COLO829 (cell line): ENCODE results near the gene PRKAR1B.
"Not testable (repeated sequence)": the region's sequence is repeated elsewhere in the genome, so short reads cannot be mapped to it uniquely, and the experiment has no call there.

Experiments used
- DNase-seq: peaks from one replicate; pipeline ENCODE4 v3.0.0; 2012; ENCODE audit warnings: low spot score

The PRKAR1B gene

GRCh38 chr7:668139-668931 lies 58.7 kb downstream of the PRKAR1B start:
- DNase-seq = no peak

DNA sequence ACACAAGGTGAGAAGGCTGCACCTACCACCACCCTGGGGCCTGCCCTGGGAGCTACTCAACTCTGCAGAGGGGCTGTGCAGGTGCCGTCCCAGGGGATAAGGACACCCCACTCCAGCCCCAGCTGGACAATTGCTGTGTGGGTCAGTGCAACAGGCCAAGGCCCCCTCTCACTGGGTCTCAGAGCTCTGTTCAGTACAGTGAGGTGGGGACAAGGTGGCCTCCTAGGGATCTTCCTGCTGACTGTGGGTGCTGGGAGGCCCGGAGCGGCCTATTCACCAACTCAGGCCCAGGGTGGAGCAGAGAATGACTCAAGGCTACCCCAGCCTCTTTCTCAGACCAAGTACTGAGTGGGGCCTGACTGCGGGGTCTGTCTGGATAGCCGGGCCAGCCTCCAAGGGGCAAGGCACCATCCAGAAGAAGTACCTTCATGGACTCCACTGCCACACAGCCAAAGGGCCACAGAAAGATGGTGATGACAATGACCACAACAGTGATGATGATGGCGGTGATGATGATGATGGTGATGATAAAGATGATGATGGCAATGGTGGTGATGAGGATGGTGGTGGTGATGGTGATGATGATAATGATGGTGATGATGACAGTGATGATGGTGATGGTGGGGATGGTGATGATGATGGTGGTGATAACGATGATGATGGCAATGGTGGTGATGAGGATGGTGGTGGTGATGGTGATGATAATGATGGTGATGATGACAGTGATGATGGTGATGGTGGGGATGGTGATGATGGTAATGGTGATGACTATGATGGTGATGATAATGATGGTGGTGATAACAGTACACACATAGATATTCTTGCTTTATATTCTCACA lies 60.4 kb downstream of the PRKAR1B start:
- no peak for DNase-seq

- no peak for DNase-seq
Measured at GRCh38 chr7:665736-666453, 61.2 kb downstream of the PRKAR1B start.

DNA sequence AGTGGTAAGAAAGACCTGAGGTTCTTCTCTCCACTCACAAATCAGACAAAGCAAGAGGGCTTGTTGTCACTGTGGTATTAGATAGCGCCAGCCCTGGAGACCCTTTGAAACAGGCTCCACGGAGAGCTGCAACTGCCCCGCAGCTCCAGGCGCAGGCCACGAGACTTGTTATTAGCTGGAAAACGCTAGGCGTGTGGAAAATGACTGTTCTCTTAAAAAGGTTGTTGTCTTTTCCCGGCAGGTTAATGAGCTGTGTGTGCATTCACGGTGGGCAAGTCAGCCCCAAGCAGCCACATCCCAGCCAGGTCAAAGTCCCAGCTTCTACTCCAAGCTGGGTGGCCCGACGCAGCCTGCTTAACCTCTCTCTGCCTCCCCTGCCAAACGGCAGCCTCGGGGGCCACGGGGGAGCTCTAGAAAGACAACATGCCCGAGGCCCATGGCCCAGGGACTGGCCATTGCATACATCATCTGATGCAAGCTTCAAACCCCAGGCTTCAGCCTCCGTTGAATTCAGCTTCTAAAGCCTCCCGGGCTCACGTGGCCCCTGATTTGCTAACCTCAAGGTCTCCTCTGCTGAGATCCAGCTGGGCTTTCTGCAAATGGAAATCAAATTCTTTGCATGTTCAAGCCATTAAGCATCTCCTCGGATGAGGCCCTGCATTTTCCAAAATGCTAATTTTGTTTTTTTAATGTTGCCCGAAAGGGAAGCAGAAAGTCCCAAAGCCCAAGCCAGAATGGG lies 61.9 kb downstream of the PRKAR1B start:
- no peak for DNase-seq

DNA sequence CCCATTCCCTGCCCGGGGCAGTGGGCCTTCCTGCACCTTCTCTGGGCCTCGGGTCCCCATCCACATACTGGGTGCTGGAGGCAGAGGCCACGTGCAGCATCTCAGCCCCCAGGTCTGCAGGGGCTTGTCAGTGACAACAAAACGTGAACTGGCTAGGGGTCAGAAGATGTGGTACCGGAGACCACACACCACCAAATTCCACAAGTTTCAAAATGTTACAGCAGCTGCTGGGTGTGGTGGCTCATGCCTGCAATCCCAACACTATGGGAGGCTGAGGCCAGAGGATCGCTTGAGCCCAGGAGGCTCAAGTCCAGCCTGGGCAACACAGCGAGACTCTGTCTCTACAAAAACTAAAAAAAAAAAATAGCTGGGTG lies 62.7 kb downstream of the PRKAR1B start:
- DNase-seq = no peak

DNA sequence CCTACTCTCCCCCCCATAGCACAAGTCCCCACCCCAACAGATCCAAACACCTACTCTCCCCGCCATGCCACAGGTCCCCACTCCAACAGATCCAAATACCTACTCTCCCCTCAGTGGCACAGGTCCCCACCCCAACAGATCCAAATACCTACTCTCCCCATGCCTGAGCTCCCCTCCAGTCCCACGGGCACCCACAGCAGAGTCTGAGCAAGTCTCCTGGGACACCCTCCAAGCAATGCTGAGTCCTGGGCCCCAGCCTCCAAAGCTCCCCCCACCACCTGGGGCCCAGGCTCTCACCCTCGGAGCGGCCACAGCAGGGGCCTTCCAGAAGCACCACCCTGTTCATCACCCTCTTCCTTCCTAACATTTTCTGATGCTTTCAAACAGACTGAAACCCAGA lies 64.5 kb downstream of the PRKAR1B start:
- no peak for DNase-seq

DNA sequence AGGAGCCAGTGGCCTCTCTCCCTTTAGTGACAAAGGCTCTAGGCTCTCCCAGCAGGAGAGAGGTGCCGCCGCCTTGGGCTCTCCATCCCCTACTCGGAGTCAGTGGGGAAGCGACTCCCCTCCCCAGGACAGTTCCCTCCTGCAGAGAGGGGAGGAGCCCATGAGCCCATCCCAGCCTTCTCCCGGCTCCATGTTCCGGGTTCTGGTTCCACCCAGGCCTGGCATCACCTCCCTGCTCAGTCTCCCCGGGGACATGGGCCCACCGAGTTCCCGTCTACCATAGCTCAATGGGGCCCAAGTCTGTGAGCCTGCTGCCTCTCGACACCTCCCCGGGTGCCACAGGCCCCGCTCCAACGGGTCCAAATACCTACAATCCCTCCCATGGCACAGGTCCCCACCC lies 67.1 kb downstream of the PRKAR1B start:
- no peak for DNase-seq

- no peak for DNase-seq
Measured at GRCh38 chr7:659306-659847, 67.7 kb downstream of the PRKAR1B start.

DNA sequence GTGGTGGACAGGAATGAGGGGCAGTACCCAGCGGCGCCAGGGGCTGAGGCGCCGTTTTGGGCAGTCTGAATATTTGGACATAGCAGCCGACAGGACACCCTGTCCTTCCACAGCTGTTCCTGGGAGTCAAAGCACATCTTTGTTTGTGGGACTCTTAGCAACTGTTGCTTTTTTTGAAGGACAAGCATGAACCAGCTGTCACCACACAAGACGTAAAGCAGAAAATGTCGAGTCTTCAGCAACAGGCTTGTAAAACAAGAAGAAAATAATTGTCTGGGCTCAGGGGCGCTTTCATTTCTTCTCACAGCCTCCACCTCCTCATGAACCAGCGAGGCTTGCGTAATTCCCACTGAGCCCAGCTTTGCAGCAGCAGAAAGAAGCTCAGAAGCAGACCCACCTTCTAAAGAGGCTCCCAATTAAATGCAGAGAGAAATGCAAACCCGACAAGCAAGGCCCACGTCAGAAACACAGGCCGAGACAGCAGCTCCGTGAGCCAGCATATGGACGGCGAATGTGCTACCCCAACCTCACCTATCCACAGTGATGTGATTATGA lies 69.4 kb downstream of the PRKAR1B start:
- no peak for DNase-seq

DNA sequence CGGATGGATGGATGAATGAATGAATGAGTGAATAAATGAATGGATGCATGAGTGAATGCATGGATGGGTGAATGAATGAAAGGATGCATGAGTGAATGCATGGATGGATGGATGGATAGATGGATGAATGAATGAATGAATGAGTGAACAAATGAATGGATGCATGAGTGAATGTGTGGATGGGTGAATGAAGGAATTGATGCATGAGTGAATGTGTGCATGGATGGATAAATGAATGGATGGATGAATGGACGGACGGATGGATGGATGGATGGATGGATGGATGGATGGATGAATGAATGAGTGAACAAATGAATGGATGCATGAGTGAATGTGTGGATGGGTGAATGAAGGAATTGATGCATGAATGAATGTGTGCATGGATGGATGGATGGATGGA lies 70.1 kb downstream of the PRKAR1B start:
- DNase-seq = not testable (repeated sequence)

DNA sequence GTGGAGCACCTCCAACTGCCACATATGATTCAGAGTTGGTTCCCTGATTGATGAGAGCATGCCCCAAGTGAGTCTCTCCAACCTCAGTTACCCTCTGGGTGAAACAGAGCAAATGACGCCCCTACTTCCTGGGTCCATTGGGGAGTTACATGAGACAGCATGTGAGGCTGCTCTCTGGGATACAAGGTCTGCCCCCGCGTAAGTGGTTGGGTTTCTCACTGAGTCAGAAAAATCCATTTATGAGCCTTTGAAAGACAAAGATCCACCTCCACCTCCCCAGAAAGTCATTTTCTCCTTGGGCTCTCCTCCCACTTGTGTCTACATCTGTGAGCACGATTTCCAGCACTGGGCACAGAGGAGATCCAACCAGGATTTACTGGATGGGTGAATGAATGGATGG lies 71.3 kb downstream of the PRKAR1B start:
- DNase-seq = no peak

GRCh38 chr7:653829-654764 lies 73.0 kb downstream of the PRKAR1B start:
- no peak for DNase-seq

- DNase-seq = no peak
Measured at GRCh38 chr7:652881-653280, 74.2 kb downstream of the PRKAR1B start.

DNA sequence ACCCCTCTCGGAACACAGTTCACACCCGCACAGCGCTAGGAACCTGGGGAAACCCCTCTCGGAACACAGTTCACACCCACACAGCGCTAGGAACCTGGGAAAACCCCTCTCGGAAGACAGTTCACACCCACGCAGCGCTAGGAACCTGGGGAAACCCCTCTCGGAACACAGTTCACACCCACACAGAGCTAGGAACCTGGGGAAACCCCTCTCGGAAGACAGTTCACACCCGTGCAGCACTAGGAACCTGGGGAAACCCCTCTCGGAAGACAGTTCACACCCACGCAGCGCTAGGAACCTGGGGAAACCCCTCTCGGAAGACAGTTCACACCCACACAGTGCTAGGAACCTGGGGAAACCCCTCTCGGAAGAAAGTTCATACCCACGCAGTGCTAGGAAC lies 74.9 kb downstream of the PRKAR1B start:
- DNase-seq = not testable (repeated sequence)

- no peak for DNase-seq
Measured at GRCh38 chr7:651032-651728, 75.9 kb downstream of the PRKAR1B start.

- no peak for DNase-seq
Measured at GRCh38 chr7:650339-651031, 76.6 kb downstream of the PRKAR1B start.

- no peak for DNase-seq
Measured at GRCh38 chr7:646951-647350, 80.1 kb downstream of the PRKAR1B start.

DNA sequence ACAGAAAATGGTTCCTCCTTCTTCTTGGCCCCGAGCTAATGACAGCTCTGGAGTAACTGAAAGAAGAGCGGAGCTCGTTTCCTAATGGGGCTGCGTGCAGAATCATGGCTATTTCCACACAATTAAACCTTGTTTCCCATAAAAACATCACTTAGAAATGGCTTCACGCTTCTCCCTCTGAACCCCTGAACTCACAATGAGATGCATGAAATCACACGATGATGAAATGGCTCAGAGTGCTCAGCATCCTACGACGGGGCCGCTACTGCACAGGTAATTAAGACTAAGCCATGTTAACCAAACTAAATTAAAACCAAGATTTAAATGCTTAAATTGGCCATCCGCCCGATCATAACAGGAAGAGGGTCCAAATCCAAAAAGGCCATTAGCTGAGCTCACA lies 80.6 kb downstream of the PRKAR1B start:
- no peak for DNase-seq

GRCh38 chr7:645606-646005 lies 81.5 kb downstream of the PRKAR1B start:
- DNase-seq = no peak
